Activated CD4-positive, alpha-beta memory T cell treated with anti-CD3 and anti-CD28 coated beads for 36 hours (primary cell): Measurements from ENCODE around the gene MYO16. TPM values are rescaled to one million over a fixed set of nuclear protein-coding genes. Genes with fewer than 3 reads are reported as not detected.

ENCODE experiments used
- CTCF ChIA-PET: fragments of 350-600 bp; sonication (Branson Sonifier 250); formaldehyde crosslinking; loops from one replicate; lab custom pipeline; 2021; ENCODE audit warnings: antibody characterized with exemption, inconsistent platforms; lab: Charles Lee
- POLR2A ChIA-PET: fragments of 350-600 bp; sonication (Branson Sonifier 250); formaldehyde crosslinking; loops from one replicate; lab custom pipeline; 2021; ENCODE audit warnings: antibody characterized with exemption; lab: Charles Lee
- DNase-seq: peaks from one replicate; pipeline ENCODE4 v3.0.0-alpha.2; 2020
- H3K27ac Mint-ChIP-seq: one replicate; pipeline ENCODE4 v1.8.0; 2021; ENCODE audit warnings: mixed read lengths
- H3K27me3 Mint-ChIP-seq: one replicate; pipeline ENCODE4 v1.8.0; 2021; ENCODE audit warnings: mixed read lengths
- H3K36me3 Mint-ChIP-seq: one replicate; pipeline ENCODE4 v1.8.0; 2021; ENCODE audit warnings: mixed read lengths
- H3K4me1 Mint-ChIP-seq: one replicate; pipeline ENCODE4 v1.8.0; 2021; ENCODE audit warnings: low read depth, mixed read lengths
- H3K4me3 Mint-ChIP-seq: one replicate; pipeline ENCODE4 v1.8.0; 2021; ENCODE audit warnings: mild to moderate bottlenecking, mixed read lengths
- H3K9me3 Mint-ChIP-seq: one replicate; pipeline ENCODE4 v1.8.0; 2021; ENCODE audit warnings: mixed read lengths
- intact Hi-C: fragments of 100-400 bp; cut with micrococcal nuclease; formaldehyde crosslinking; loops from one replicate; pipeline ENCODE4 v1.15.1; 2023
- total RNA-seq, 2 experiments: library from RNA; stranded (reverse); gene quantifications; one replicate each; pipeline ENCODE4 v1.2.3, GENCODE V29; 2021

The MYO16 gene
- total RNA-seq, 2 experiments from 2014 or later: 0.07 to 0.10 TPM

DNA sequence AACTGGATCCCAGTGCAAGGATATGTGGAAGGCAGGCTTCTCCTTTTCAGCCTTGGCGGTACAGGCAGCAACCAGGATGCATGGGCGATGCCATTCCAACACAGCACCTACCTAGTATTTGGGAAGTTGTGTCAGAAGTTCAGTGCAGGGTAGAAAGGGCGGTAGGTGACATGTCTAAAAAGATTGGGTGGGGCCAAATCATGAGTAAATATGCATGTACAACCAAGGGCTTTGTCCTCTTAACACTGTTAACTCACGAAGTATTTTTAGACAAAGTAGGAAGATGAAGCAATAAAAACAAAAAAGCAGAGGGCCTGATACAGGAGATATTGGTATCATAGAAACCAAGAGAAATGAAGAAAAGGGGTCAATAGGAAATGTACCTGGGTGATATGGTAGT, 392.1 kb downstream of the MYO16 start:
- Mint-ChIP-seq H3K27me3 (no peaks in the 10 kb centered on the region), H3K9me3 (no peaks in the 10 kb centered on the region), H3K27ac (no peak overlapping the region), H3K4me3 (no peak overlapping the region), H3K36me3 (no peaks in the 10 kb centered on the region), H3K4me1 (no peaks in the 10 kb centered on the region)
- ChIA-PET POLR2A (no interaction called here), CTCF (no interaction called here)
- no peak for DNase-seq
- intact Hi-C loops: no loop called here

DNA sequence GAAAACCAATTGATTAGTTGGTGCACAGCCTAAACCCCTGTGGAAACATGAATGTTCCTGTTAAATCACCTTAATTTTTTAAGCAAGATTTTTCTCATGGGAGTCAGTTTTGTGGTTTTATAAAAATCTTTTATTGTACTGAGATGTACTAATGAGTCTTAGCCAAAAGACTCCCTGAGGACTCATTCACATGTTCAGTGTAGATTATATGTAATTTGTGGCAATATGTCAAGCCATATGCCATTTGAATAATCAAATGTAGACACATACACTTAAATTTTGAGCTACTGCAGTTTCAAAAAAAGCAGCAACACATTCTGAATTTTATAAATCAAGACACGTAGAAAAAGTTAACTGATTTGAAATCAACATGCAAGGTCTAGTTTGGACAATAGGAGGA, 395.2 kb downstream of the MYO16 start:
- Mint-ChIP-seq H3K27ac (no peak overlapping the region), H3K4me1 (no peaks in the 10 kb centered on the region), H3K9me3 (no peaks in the 10 kb centered on the region), H3K4me3 (no peak overlapping the region), H3K27me3 (no peaks in the 10 kb centered on the region), H3K36me3 (no peaks in the 10 kb centered on the region)
- intact Hi-C loops: no loop called here
- ChIA-PET CTCF (no interaction called here), POLR2A (no interaction called here)
- no peak for DNase-seq

DNA sequence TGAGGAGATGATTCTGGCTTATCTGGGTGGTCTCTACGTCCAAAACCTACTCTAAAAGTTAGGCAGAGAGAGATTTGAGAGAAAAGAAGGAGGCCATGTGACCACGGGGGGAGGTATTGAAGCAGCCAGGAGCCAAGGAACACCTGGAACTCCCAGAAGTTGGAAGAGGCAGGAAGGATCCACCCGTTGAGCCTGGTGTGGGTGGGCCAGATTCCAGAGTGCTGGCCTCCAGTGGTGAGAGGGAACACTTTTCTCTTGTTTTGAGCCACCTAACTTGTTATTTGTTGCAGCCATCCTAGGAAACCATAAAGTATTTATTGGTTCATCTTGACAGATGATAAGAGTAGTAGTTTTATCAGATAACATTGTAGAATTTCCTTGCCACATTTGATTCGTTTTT, 396.9 kb downstream of the MYO16 start:
- Mint-ChIP-seq H3K4me3 (no peak overlapping the region), H3K27me3 (no peaks in the 10 kb centered on the region), H3K4me1 (no peaks in the 10 kb centered on the region), H3K36me3 (no peaks in the 10 kb centered on the region), H3K27ac (no peak overlapping the region), H3K9me3 (no peaks in the 10 kb centered on the region)
- intact Hi-C loops: no loop called here
- ChIA-PET CTCF (no interaction called here), POLR2A (no interaction called here)
- DNase-seq: no peak

DNA sequence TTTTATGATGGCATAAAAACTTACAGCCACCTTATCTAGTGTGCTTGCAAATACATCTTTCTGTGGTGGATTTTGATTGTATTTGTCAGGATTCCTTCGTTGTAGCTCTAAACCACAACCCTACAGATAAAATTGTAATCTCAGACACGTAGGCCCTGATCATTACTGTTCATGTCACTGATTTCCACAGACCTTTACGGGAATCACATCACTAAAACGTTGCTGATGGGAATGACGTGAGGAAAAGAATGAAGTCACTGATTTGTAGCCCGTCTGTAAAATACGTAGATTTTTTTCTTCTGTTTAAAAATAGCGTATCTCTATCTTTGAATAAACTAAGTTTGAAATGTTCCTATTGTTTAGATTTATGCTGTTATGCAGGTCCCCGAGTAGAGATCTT, 399.2 kb downstream of the MYO16 start:
- Mint-ChIP-seq H3K27me3 (no peaks in the 10 kb centered on the region), H3K4me1 (no peaks in the 10 kb centered on the region), H3K4me3 (no peak overlapping the region), H3K36me3 (no peaks in the 10 kb centered on the region), H3K9me3 (no peaks in the 10 kb centered on the region), H3K27ac (no peak overlapping the region)
- ChIA-PET CTCF (no interaction called here), POLR2A (no interaction called here)
- intact Hi-C loops: no loop called here
- no peak for DNase-seq

DNA sequence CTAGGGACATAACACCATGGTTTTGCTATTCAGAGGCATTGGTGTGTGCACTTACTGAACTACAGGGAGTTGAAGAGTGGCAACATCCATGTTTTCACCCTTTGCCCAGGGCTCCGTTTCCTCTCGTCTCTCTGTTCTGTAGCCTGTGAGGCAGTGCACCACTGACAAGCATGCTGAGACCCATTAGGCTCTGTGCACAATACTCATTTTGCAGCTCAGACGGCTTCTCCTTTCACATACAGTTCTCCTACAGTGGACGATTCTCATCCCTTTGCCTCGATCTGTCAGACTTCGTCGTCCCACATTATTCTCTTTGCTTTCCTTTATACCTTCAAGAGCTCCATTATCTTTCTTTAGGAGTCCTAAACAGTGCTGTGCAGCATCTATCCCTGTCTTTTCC, 403.7 kb downstream of the MYO16 start:
- H3K9me3 Mint-ChIP-seq: no peaks in the 10 kb centered on the region
- H3K27ac Mint-ChIP-seq: no peak overlapping the region
- H3K4me3 Mint-ChIP-seq: no peak overlapping the region

DNA sequence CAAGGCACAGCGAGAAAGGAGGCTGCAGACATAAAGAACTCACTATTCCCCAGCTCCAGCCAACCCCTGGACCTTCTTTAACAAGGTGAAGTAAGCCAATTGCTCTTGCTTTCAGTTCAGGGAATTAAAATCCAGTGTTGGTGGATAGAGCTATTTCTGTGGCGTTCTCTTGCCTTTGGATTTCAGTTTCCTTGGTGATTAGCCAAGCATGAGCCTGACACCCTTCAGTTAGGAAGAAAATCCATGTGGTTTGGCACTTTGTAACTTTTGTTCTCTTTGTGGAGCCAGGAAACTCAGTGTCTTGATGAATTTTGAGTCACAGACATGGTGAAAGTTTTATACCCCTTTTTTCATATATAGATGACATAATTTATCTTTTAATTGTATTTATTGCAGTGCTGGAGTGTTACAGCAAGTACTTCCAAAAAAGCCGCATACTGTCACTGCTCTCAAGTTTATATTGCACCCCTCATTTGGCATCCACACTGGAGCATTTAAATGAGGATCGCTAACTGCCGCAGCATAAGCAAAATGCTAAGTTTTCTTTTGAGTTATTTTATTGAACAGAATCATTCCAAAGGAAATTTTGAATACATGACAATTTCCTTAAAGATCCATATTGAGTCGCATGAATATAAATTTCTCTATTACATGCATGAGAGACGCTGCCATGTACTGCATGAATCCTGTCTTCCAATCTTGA, 406.8 kb downstream of the MYO16 start:
- H3K4me1 Mint-ChIP-seq: no peaks in the 10 kb centered on the region
- CTCF ChIA-PET: no interaction called here
- POLR2A ChIA-PET: no interaction called here
- H3K27me3 Mint-ChIP-seq: no peaks in the 10 kb centered on the region
- no peak overlapping the region for H3K4me3 Mint-ChIP-seq
- H3K27ac Mint-ChIP-seq: no peak overlapping the region
- H3K9me3 Mint-ChIP-seq: no peaks in the 10 kb centered on the region
- intact Hi-C loops: no loop called here
- no peaks in the 10 kb centered on the region for H3K36me3 Mint-ChIP-seq
- DNase-seq: no peak

More for the DNA sequence above, 403.7 kb downstream of the MYO16 start:
- no peak for DNase-seq
- Mint-ChIP-seq H3K27me3 (no peaks in the 10 kb centered on the region), H3K4me1 (no peaks in the 10 kb centered on the region), H3K36me3 (no peaks in the 10 kb centered on the region)
- ChIA-PET POLR2A (no interaction called here), CTCF (no interaction called here)
- intact Hi-C loops: no loop called here

DNA sequence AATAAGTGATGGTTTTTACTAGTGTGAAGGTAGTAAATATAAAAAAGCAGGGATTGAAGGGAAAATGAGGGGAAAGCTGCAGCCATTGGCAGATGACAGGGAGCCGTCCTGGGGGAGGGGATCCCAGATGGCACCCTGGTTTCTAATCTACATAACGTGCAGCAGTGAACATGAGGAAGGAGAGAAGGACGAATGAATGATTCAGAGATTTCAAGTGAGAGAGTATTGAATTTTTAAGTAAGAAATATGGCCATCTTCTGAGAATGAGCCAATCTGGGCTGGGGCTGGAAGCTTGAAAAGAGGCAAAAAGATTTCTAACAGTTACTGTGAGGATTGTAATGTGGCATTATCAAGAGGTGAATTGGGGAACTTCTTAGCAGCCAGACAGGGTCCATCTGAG, 414.2 kb downstream of the MYO16 start:
- H3K4me3 Mint-ChIP-seq: no peak overlapping the region
- DNase-seq: no peak
- POLR2A ChIA-PET: no interaction called here
- intact Hi-C loops: no loop called here
- H3K27me3 Mint-ChIP-seq: no peaks in the 10 kb centered on the region
- H3K4me1 Mint-ChIP-seq: no peaks in the 10 kb centered on the region
- H3K27ac Mint-ChIP-seq: no peak overlapping the region
- H3K9me3 Mint-ChIP-seq: no peaks in the 10 kb centered on the region
- H3K36me3 Mint-ChIP-seq: no peaks in the 10 kb centered on the region
- CTCF ChIA-PET: no interaction called here

DNA sequence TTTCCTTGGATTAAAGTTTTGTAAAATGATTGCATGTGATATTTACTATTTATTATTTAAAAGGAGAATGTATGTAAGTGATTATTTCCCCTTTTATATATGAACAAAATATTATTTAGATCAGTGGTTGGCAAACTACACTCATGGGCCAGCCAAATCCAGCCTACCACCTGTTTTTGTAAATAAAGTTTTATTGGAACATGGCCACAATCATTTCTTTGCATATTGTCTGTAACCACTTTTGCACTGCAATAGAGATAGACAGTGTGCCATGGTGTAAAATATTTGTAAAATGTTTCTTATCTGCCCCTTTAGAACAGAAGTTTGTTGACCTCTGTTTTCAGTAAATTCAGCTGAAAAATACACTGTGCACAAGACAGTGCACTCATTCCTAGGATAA, 426.4 kb downstream of the MYO16 start:
- no peak for DNase-seq
- Mint-ChIP-seq H3K4me3 (no peak overlapping the region), H3K9me3 (no peaks in the 10 kb centered on the region), H3K27me3 (no peaks in the 10 kb centered on the region), H3K27ac (no peak overlapping the region), H3K4me1 (no peaks in the 10 kb centered on the region), H3K36me3 (peaks cover 2% of the 10 kb centered on the region)
- ChIA-PET CTCF (no interaction called here), POLR2A (no interaction called here)
- intact Hi-C loops: no loop called here

DNA sequence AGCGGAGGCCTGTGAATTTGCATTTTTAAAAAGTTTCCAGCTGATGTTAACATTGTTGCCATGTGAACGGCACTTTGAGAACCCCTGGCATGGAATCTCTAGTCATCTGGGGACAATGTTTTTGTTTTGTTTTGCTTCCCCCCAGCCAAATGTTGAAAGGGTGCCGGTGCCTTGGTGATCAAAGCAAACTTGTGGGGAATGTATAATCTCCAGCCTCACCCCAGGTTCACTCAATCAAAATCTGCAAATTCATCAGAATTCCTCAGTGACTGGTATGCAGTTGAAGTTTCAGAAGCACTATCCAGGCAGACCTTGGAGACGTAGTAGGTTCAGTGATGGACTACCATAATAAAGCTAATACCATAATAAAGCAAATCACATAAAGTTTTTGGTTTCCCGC, 428.7 kb downstream of the MYO16 start:
- Mint-ChIP-seq H3K36me3 (peaks cover 2% of the 10 kb centered on the region), H3K27ac (no peak overlapping the region), H3K4me1 (no peaks in the 10 kb centered on the region), H3K4me3 (no peak overlapping the region), H3K9me3 (no peaks in the 10 kb centered on the region), H3K27me3 (no peaks in the 10 kb centered on the region)
- POLR2A ChIA-PET: no interaction called here
- no peak for DNase-seq
- CTCF ChIA-PET: no interaction called here
- intact Hi-C loops: no loop called here

DNA sequence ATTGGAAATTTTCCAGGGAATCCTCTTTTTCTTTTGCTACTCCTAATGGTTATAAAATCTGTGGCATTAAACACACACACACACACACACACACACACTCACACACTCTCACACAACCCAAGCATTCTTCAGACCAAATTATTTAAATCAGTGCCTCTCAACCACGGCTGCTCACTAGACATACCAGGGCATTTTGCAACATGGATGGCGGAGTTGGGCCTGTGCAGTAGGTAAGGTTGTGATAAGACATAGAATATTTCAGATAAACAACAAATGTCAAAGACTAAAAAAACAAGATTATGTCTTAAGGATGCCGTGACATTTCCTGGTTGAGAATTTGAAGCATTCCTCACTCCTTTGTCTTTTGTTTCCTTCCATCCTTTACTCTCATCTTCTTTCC, 443.1 kb downstream of the MYO16 start:
- no peak for DNase-seq
- intact Hi-C loops: no loop called here
- no peaks in the 10 kb centered on the region for H3K27me3 Mint-ChIP-seq
- POLR2A ChIA-PET: no interaction called here
- peaks cover 5% of the 10 kb centered on the region for H3K36me3 Mint-ChIP-seq
- H3K4me1 Mint-ChIP-seq: no peaks in the 10 kb centered on the region
- H3K9me3 Mint-ChIP-seq: peaks cover 11% of the 10 kb centered on the region
- no peak overlapping the region for H3K27ac Mint-ChIP-seq
- CTCF ChIA-PET: no interaction called here
- H3K4me3 Mint-ChIP-seq: no peak overlapping the region

DNA sequence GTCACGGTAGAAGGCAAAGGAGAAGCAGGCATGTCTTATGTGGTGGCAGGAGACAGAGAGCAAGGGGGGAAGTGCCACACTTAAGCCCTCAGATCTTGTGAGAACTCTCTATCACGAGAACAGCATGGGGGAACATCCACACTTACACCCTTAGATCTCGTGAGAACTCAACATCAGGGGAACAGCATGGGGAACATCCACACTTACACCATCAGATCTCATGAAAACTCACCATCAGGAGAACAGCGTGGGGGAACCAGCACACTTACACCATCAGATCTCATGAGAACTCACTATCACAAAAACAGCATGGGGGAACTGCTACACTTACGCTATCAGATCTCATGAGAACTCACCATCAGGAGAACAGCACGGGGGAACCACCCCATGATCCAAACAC, 445.0 kb downstream of the MYO16 start:
- no peaks in the 10 kb centered on the region for H3K27me3 Mint-ChIP-seq
- H3K27ac Mint-ChIP-seq: no peak overlapping the region
- no peak for DNase-seq
- POLR2A ChIA-PET: no interaction called here
- intact Hi-C loops: no loop called here
- H3K4me1 Mint-ChIP-seq: no peaks in the 10 kb centered on the region
- no peak overlapping the region for H3K4me3 Mint-ChIP-seq
- CTCF ChIA-PET: no interaction called here
- peaks cover 4% of the 10 kb centered on the region for H3K9me3 Mint-ChIP-seq
- no peaks in the 10 kb centered on the region for H3K36me3 Mint-ChIP-seq

DNA sequence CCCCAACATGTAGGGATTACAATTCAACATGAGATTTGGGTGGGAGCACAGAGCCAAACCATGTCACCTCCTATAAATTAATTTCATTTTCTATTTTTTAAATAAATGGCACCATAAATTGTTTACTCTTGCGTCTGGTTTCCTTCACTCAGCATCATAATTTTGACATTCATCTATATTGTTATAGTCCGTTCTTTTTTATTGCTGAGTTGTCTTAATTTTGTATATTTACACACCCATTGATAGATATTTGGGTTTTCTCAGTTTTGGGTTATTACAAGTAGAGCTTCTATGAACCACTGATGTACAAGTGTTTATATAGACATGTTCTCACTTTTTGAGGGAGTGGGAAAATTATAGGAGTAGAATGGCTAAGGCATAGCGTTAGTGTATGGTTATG, 445.4 kb downstream of the MYO16 start:
- H3K9me3 Mint-ChIP-seq: no peaks in the 10 kb centered on the region
- H3K27me3 Mint-ChIP-seq: no peaks in the 10 kb centered on the region
- H3K4me1 Mint-ChIP-seq: no peaks in the 10 kb centered on the region
- intact Hi-C loops: no loop called here
- no peak overlapping the region for H3K4me3 Mint-ChIP-seq
- no peak overlapping the region for H3K27ac Mint-ChIP-seq
- ChIA-PET POLR2A (no interaction called here), CTCF (no interaction called here)
- no peak for DNase-seq
- H3K36me3 Mint-ChIP-seq: no peaks in the 10 kb centered on the region

DNA sequence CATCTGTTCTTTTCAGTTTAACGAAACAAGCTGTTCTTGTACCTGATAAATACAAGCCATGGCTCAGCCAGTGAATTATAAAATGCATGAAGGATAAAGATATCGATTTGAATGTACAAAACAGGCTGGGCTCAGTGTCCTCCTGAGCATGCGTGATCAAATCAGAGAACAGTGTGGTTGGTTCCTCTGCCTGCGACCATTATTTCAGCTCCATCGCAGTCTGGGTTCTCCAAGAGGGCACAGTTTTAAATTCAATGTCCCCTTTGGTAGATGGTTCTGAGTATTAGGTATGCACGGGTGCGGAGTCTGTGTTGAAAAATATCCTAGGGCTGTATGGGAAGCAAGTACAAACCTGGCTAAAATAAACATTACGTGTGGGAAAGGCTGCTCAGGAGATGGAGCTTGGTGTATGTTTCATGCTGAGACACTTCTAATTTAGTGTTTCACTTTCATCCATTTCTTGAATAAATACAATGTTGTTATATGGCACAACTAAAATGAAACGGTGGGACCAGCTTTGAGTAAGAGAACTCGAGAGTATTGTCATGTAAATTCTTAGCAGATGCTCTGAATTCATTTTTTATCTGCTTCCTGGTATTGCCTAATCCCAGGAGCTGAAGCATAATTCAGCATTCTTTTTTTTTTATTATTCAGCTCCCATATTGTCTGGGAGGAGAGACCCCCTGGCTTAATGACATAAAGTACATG, 458.7 kb downstream of the MYO16 start:
- H3K27me3 Mint-ChIP-seq: no peaks in the 10 kb centered on the region
- intact Hi-C loops: no loop called here
- peaks cover 11% of the 10 kb centered on the region for H3K9me3 Mint-ChIP-seq
- H3K4me1 Mint-ChIP-seq: no peaks in the 10 kb centered on the region
- POLR2A ChIA-PET: interaction anchor here (0.7 kb wide), 1 partner anchor 397 kb away, joined by 5 read pairs; no protein-coding TSS in a partner anchor
- no peak for DNase-seq
- CTCF ChIA-PET: no interaction called here
- H3K27ac Mint-ChIP-seq: no peak overlapping the region
- peaks cover 3% of the 10 kb centered on the region for H3K36me3 Mint-ChIP-seq
- H3K4me3 Mint-ChIP-seq: no peak overlapping the region
